ENCODE measurements around the gene GMCL1.

- TF ChIP-seq, protein P1, sequence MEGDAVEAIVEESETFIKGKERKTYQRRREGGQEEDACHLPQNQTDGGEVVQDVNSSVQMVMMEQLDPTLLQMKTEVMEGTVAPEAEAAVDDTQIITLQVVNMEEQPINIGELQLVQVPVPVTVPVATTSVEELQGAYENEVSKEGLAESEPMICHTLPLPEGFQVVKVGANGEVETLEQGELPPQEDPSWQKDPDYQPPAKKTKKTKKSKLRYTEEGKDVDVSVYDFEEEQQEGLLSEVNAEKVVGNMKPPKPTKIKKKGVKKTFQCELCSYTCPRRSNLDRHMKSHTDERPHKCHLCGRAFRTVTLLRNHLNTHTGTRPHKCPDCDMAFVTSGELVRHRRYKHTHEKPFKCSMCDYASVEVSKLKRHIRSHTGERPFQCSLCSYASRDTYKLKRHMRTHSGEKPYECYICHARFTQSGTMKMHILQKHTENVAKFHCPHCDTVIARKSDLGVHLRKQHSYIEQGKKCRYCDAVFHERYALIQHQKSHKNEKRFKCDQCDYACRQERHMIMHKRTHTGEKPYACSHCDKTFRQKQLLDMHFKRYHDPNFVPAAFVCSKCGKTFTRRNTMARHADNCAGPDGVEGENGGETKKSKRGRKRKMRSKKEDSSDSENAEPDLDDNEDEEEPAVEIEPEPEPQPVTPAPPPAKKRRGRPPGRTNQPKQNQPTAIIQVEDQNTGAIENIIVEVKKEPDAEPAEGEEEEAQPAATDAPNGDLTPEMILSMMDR (IDR thresholded peaks at IDR 0.05) = no peak
- no peak for TF ChIP-seq POLR2A (IDR thresholded peaks at IDR 0.05)
- TF ChIP-seq EP300 (IDR thresholded peaks at IDR 0.05) = no peak
These were observed 8.1 kb downstream of the GMCL1 start for GRCh38 chr2:69837533-69837932.

All from gastroesophageal sphincter (tissue), 3 donors.